Ecto neural progenitor cell (in vitro differentiated cells): ENCODE measurements around the gene UBE2D3.

Experiments
- DNase-seq: peaks from one replicate; pipeline ENCODE4 v3.0.0-alpha.2; 2018; ENCODE audit warnings: low spot score

UBE2D3 gene

GRCh38 chr4:102751941-102752340, 75.4 kb downstream of the UBE2D3 start:
- no peak for DNase-seq
